GM08714 (cell line): ENCODE results near the gene IRAK2.

Source experiments
- H3K4me3 ChIP-seq: fragments of 200-500 bp; sonication (Bioruptor generic); 2 replicates; pipeline ENCODE4 v1.5.1; 2014; ENCODE audit warnings: mild to moderate bottlenecking, low read length, inconsistent platforms
- ZNF274 ChIP-seq: IDR thresholded peaks from 2 replicates; pipeline ENCODE4 v1.6.1; 2012; ENCODE audit warnings: mild to moderate bottlenecking, low read depth, low read length

IRAK2 gene

DNA sequence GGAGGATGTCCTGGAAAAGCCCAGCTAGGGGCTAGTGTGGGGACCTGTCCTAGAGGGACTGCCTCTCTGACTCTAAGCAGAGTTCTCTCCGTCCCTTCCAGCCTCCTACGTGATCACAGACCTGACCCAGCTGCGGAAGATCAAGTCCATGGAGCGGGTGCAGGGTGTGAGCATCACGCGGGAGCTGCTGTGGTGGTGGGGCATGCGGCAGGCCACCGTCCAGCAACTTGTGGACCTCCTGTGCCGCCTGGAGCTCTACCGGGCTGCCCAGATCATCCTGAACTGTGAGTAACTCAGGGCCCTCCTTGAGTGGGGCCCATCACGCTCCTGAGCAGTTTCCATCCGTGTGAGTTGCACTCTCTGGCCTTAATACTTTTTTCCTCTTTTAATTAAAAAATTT is 13.0 kb downstream of the IRAK2 start:
- no peak for TF ChIP-seq ZNF274
- H3K4me3 ChIP-seq, result no peak overlapping the region

- no peak for TF ChIP-seq ZNF274
- no peak overlapping the region for H3K4me3 ChIP-seq
Observed at GRCh38 chr3:10178892-10179291, 14.2 kb downstream of the IRAK2 start.

DNA sequence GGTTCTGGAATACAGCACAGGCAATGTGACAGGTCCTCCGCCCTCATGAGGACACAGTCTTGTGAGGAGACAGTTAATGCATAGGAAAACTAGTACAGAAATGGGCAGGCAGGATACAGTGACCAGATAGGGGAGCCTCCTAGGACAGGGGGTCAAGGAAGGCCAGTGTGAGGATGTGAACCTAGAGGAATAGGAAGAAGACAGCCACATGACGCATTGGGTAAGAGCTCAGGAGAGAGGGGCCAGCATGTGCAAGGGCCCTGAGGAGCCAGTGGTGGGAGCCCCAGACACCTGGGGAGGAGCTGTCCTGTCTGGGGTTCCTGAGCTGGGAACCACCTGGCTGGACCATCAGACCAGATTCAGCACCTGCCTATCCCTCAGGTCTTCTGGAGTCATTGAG is 15.6 kb downstream of the IRAK2 start:
- H3K4me3 ChIP-seq, result no peak overlapping the region

DNA sequence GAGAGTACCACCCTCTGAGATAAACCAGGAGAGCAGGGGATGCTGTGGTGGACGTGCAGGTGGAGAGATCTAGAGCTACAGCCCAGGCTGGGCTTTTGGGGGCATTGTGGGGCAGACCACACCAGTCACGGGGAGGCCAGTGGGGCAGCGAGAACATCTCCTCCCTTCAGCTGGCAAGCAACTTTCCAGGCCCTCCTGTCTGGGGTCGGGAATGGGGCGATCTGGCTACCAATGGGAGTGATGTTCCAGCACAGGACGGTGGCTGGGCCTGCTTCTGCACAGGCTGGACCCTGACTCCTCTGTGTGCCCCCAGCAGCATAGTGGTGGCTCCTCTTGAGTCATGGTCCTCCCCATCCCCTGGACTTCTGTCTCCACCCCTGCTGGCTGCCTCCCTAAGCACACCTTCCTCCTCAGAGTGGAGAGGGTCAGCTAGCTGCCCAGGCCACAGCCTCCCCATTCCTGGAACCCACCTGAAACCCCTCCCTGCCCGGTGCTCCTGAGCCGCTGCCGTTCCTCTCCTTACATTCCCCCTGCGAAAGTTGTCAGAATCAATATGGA is 16.1 kb downstream of the IRAK2 start:
- no peak for TF ChIP-seq ZNF274
- no peak overlapping the region for H3K4me3 ChIP-seq

More for the DNA sequence above, 15.6 kb downstream of the IRAK2 start:
- TF ChIP-seq ZNF274, result no peak

DNA sequence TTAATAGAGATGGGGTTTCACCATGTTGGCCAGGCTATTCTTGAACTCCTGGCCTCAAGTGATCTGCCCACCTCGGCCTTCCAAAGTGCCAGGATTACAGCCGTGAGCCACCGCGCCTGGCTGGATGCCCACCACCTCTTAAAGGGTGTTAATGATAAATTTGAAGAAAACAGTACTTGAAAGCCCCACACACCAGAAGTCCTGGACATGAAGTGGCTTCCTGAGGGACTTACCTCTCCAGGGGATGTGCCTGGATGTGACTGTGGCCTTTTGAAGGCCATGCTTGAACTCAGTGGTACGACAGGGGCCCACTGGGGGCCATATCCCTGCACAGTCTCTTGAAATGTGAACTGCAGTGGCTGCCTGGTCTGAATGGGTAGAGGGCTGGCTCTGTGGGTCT is 18.2 kb downstream of the IRAK2 start:
- no peak overlapping the region for H3K4me3 ChIP-seq
- no peak for TF ChIP-seq ZNF274

DNA sequence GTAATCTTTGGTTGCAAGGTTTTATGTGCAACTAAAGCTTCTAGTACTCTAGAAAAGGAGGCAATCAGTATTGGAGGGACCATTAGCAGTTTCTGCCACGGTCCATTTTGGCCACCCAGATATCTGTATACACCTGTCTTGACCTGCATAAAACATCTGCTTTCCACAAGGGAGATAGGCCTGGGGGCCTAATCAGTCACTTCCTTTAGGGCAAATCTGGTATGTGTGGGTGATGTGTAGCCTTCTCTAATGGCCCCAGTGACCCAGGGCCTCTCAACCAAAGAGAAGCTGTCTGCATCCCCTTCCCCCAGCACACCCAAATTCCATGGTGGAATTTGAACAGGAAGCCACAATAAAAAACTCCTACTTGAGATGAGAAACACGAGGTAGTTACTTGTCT is 19.5 kb downstream of the IRAK2 start:
- no peak for TF ChIP-seq ZNF274
- H3K4me3 ChIP-seq, result no peak overlapping the region

DNA sequence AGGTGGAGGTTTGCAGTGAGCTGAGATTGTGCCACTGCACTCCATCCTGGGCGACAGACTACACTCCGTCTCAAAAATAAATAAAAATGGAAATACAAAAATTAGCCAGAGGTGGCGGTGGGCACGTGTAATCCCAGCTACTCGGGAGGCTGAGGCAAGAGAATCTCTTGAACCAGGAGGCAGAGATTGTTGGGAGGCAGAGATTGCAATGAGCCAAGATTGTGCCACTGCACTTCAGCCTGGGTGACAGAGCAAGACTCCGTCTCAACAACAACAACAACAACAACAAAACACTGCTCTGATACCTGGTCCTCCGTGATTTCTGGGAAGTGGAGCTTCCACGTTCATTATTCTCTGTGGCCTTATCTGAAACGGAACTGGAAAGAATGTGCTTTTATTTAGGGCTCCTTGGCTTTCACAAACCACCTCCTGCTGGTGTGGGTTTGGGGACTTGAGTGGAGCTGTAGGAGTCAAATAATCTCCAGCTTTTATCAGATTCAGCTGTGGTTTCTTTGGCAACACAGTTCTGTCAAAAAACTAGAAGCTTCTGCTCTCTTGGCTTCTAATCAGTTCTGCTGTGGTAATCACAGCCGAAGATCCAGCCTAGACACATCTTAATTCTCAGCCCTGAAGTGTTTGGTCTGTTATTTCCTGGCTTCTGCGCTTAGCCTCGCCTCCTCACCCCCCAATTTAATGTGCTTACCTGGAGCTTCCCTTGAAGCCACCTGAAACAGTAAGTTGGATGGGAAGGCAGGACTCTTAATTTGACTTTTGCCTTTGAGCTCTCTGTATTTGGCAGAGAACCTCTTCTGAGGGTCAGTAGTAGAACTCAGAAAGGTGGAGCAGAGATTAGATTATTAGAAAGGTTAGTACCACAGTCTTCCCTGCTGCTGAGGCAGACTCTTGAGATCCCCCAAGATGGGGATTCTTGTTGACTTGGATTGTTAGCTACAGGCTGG is 21.4 kb downstream of the IRAK2 start:
- no peak overlapping the region for H3K4me3 ChIP-seq
- TF ChIP-seq ZNF274, result no peak

GRCh38 chr3:10187290-10187876 is 22.7 kb downstream of the IRAK2 start:
- no peak for TF ChIP-seq ZNF274
- no peak overlapping the region for H3K4me3 ChIP-seq

GRCh38 chr3:10187944-10188343 is 23.2 kb downstream of the IRAK2 start:
- no peak overlapping the region for H3K4me3 ChIP-seq
- TF ChIP-seq ZNF274, result no peak

GRCh38 chr3:10188804-10189556 is 24.3 kb downstream of the IRAK2 start:
- no peak for TF ChIP-seq ZNF274
- H3K4me3 ChIP-seq, result no peak overlapping the region

DNA sequence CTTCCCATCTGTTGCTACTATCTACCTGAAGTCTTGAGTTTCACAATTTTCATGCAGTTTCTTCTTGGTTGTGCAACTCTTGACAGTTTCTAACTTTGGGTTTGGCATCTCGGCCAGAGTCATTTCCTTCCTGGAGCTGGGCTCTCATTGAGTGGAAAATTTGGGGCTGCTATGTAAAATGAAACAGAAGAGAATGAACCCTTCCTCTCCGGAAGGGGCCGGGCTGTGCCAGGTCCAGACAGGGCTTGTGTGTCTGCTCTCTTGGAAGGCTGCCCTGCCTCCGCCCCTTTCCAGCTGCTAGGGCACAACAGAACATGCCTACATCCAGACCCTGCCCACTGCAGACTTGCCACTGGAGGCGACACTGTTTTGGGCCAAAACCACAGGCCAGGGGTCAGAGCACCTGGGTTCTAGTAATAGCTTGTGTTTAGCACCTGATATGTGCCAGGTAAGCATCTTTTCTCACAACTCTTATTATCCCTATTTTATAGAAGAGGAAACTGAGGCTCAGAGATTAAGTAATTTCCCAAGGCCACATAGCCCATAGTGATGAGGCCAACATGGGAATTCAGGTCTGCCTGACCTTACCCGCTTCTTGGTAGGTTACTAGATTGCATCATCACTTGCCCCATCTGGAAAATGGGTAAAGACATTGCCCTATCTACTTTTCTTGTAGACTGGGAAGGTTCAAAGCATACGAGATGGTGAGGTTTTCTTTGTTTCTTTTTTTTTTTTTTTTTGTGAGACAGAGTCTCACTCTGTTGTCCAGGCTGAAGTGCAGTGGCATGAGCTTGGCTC is 25.0 kb downstream of the IRAK2 start:
- H3K4me3 ChIP-seq, result no peak overlapping the region
- TF ChIP-seq ZNF274, result no peak

GRCh38 chr3:10192953-10193691 is 28.4 kb downstream of the IRAK2 start:
- no peak overlapping the region; the same call in 1 of the 2 replicates for H3K4me3 ChIP-seq

More at GRCh38 chr3:10192953-10193691, 28.4 kb downstream of the IRAK2 start:
- no peak for TF ChIP-seq ZNF274
